Cardiac atrium fibroblast (primary cell): Measurements from ENCODE around the gene YBX3. TPM values are rescaled to one million over a fixed set of nuclear protein-coding genes. Genes with fewer than 3 reads are reported as not detected.

ENCODE experiments used
- total RNA-seq: library from RNA; depleted of rRNA; stranded (reverse); fragments of >200 nt; gene quantifications from 2 replicates; pipeline ENCODE4 v1.2.3, GENCODE V29; 2015

The YBX3 gene
- 174 and 185 TPM in 2 replicates for total RNA-seq

DNA sequence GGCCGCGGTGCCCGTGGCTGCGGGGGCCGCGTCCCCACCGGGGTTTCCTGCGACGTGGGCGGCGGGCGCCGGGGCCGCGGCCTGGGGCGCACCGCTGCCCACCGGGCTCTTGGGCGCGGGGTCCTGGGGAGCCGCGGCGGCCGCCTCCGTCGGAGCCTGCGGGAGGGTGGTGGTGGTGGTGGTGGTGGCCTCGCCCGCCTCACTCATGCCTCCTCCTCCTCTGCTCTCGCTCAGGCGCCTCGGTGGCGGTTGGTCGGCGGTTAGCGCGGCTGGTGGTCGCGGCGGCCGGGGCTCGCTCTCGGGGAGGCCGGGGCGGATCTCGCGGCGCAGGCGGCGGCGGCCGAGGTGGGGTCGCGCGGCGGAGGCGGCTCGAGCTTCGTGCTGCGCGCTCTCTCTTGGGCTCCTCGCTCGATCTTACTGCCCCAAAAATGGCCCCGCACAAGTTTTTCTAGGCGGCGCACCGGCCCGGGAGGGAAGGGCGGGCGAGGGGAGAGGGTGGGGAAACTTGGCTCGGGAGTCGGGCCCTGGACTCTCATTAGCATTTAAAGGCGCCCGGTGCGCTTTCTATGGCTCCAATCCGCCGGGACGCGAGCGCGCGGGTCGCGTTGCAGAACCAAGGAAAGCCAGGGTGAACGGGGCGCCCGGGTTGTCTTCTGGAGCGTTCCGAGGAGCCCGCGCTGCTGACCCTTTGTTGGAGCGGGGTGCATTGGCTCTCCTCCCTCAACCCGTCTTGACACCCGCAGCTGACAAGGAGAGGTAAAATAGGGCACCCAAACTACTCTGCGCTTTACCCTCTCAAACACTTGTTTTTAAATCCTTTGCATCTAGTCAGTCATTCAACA is at the start of gene YBX3:
YBX3 (minus strand) TSS at position 419 of the 842 bp plus-strand sequence; CDS start at position 207, 212 bp downstream.

DNA sequence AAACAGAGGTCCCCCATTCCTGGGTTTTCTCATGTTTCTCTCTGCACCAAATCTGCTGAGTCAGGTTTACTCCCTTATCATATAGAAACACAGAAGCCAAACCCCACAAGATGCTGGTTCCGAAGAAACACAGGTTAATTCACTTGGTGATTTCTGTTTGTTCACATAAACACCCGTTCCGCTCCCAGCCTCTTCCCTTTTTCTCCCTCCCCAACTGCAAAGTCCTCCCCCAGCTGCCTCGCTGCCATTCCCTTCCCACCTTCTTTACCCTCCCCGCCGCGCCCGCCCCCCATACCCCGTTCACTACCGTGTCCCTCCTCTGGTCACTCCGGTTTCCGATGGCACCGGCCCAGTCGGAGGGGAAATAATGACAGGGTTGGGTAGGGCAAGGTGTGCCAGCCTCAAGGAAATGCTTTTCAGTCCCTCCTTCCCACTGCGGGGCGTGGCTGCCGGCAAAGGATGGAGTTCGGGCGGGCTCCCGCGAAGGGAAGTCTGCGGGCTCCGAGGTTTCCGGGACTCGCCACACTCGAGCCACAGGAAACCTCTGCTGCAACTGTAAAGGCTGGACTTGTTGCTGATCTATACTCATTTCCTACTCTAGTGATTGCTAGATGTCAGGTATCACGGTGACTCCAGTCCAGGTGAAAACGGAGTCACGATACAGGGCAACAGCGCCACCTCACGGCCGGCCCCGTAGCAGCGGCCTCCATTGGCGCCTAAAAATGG is 49.3 kb downstream of the YBX3 start, which contains the start of gene STYK1:
STYK1 (minus strand) TSS at position 394 of the 726 bp plus-strand sequence. CDS start 39,434 bp downstream, outside the sequence.

Other genes with a start within 250 kb of the YBX3 start
- gene EIF2S3B, start 217.4 kb downstream of the YBX3 start, total RNA-seq, result 0.49 and 0.54 TPM in 2 replicates
- 20.9 and 22.6 TPM in 2 replicates for gene MAGOHB, start 109.7 kb downstream of the YBX3 start, total RNA-seq
- gene STYK1, start 49.3 kb downstream of the YBX3 start, total RNA-seq, result not detected in 2 replicates
- not detected in 2 replicates for gene TAS2R7, start 79.3 kb upstream of the YBX3 start, total RNA-seq
- not detected in 2 replicates for gene TAS2R8, start 84.0 kb upstream of the YBX3 start, total RNA-seq
- not detected in 2 replicates for gene TAS2R9, start 86.8 kb upstream of the YBX3 start, total RNA-seq
- gene TAS2R10, start 103.0 kb upstream of the YBX3 start, total RNA-seq, result 0.36 TPM in 1 of 2 replicates, not detected in the other
- not detected in 2 replicates for gene PRR4, start 126.2 kb upstream of the YBX3 start, total RNA-seq
- 2.1 and 2.9 TPM in 2 replicates for gene PRH1, start 160.9 kb upstream of the YBX3 start, total RNA-seq
- not detected in 2 replicates for gene TAS2R13, start 186.2 kb upstream of the YBX3 start, total RNA-seq
- not detected in 2 replicates for gene PRH2, start 205.9 kb upstream of the YBX3 start, total RNA-seq
- gene TAS2R14, start 215.9 kb upstream of the YBX3 start, total RNA-seq, result 0.54 and 1.8 TPM in 2 replicates